Thyroid gland (tissue), 4 donors: ENCODE measurements around the gene BNC1. TPM values are rescaled to one million over a fixed set of nuclear protein-coding genes. Genes with fewer than 3 reads are reported as not detected.

ENCODE experiments used
- DNase-seq, 2 donors: peaks; one replicate each; pipeline ENCODE4 v3.0.0-alpha.2; 2019
- H3K27ac ChIP-seq, 3 donors: fragments of 200-600 bp; sonication (generic); 1 replicate in 2 of 3; 2 replicates in 1 of 3; pipeline ENCODE4 v1.5.1; 2016 to 2019; ENCODE audit warnings: mild to moderate bottlenecking in 1 of 3, moderate library complexity in 1 of 3
- H3K27me3 ChIP-seq: fragments of 200-600 bp; sonication (generic); one replicate; pipeline ENCODE4 v1.5.1; 2019
- H3K36me3 ChIP-seq, 2 donors: fragments of 200-600 bp; sonication (generic); one replicate each; pipeline ENCODE4 v1.5.1; 2016 to 2019
- H3K4me1 ChIP-seq, 2 donors: fragments of 200-600 bp; sonication (generic); one replicate each; pipeline ENCODE4 v1.5.1; 2017 to 2019
- H3K4me3 ChIP-seq, 3 donors: fragments of 200-600 bp; sonication (generic); replicated peaks in 1 of 3; 1 replicate in 2 of 3; 2 replicates in 1 of 3; pipeline ENCODE4 v1.5.1; 2016; ENCODE audit warnings: mild to moderate bottlenecking in 1 of 3
- H3K9me3 ChIP-seq: fragments of 200-600 bp; sonication (generic); one replicate; pipeline ENCODE4 v1.5.1; 2017
- POLR2A ChIP-seq, 2 donors: fragments of 450-650 bp; IDR thresholded peaks; one replicate each; pipeline ENCODE4 v1.6.1; 2017; ENCODE audit warnings: antibody characterized with exemption in 2 of 2, mild to moderate bottlenecking in 2 of 2, moderate library complexity in 1 of 2
- WGBS, 2 donors: methylation state at CpG; one replicate each; pipeline ENCODE4 v1.1.5; 2017; 5-methylcytosine and 5-hydroxymethylcytosine counted together
- intact Hi-C: fragments of 100-400 bp; cut with DNase I; formaldehyde crosslinking; loops from one replicate; pipeline ENCODE4 v1.15.1; 2023
- total RNA-seq, 4 donors: library from RNA; depleted of rRNA; stranded (reverse); fragments of >200 nt; gene quantifications; one replicate each; pipeline ENCODE4 v1.2.3, GENCODE V29; 2016
- TF ChIP-seq, protein P1 (sequence below), 6 experiments: fragments of 200-600 bp in 3 of 6; fragments of 450-650 bp in 3 of 6; sonication (generic) in 3 of 6; IDR thresholded peaks; one replicate each; pipeline ENCODE4 v1.5.1; 2016 to 2019; ENCODE audit warnings: antibody characterized with exemption in 6 of 6, mild to moderate bottlenecking in 2 of 6, inconsistent platforms in 1 of 6, moderate library complexity in 1 of 6

Gene BNC1
- total RNA-seq, 4 donors from 2014 or later: 0.15 to 0.94 (median 0.33) TPM; not detected in 1

DNA sequence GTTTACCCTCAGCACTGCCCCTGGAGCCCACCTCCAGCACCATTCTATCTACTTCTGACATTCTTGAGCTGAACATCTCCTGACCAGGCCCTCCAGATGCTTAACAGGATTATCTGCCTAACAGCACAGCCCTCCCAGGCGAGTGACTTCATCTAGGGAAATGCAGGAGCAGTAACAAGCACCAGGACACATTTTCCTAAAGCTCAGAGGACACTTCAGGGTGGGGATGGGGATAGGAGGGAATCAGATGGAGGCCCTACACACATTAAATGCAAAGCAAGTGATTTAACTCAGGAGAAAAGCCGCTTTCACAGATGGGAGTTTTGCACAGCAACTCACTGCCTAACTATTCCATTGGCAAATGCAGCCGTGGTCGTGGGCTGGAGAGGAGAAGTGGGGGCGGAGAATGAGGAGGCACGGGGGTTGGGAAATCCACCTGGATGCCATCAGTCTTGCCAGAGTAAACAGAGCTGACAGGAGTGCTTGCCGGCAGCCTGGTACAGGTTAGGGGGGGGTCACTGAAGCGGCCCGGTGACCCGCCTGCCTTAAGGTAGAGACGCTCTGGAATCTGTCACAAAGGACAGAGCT is 21.3 kb upstream of the BNC1 start:
- TF ChIP-seq POLR2A (IDR thresholded peaks at IDR 0.05): no peak
- TF ChIP-seq, protein P1, sequence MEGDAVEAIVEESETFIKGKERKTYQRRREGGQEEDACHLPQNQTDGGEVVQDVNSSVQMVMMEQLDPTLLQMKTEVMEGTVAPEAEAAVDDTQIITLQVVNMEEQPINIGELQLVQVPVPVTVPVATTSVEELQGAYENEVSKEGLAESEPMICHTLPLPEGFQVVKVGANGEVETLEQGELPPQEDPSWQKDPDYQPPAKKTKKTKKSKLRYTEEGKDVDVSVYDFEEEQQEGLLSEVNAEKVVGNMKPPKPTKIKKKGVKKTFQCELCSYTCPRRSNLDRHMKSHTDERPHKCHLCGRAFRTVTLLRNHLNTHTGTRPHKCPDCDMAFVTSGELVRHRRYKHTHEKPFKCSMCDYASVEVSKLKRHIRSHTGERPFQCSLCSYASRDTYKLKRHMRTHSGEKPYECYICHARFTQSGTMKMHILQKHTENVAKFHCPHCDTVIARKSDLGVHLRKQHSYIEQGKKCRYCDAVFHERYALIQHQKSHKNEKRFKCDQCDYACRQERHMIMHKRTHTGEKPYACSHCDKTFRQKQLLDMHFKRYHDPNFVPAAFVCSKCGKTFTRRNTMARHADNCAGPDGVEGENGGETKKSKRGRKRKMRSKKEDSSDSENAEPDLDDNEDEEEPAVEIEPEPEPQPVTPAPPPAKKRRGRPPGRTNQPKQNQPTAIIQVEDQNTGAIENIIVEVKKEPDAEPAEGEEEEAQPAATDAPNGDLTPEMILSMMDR (IDR thresholded peaks at IDR 0.05): no peak
- no peaks in the 10 kb centered on the region for H3K36me3 ChIP-seq
- H3K27ac ChIP-seq: no peak overlapping the region
- peak; percentile 60 to 73 for DNase-seq
- H3K4me3 ChIP-seq: no peak overlapping the region
- WGBS, 2 donors: 10 to 18% methylated on average over 11 of the region's 11 CpGs
- no peaks in the 10 kb centered on the region for H3K9me3 ChIP-seq
- H3K4me1 ChIP-seq: peaks cover 9 to 15% of the 10 kb centered on the region in 2 donors
- intact Hi-C loops: no loop called here
- H3K27me3 ChIP-seq: no peaks in the 10 kb centered on the region

DNA sequence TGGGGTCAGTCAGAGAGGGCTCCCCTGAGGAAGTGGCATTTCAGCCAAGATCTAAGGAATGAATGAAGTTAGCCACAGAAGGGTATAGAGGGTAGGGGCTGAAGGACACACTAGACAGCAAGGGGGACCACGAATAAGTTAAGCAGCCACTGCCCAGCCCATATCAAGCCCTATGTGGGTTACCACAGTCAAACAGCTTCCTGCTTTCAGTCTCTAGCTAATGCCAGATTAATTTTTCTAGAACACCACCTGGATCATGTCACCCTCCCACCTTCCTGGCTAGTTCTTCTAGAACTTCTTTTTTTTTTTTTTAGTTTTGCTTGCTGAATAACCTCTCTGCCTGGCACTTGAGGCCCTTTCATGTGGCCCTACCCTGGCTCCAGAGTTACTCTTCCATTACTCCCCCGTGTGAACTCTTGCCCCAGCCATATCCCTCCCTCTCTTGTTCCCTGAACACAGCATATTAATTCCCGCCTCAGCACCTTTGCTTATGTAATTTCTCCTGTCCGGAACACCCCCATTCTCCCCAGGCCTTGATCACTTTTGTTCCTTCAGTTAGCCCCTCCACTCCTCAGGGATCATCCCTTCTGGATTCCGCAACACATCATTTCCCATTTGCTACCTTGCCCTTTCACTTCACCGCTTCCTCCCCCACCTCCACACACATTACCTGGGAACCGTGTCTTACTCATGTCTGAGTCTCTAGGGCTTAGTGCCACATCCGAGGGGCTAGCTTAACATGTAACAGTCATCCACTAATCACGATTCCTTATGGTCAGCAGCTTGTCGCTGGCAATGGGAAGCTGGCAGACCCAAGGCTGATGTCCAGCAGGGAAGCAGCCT is 20.6 kb upstream of the BNC1 start:
- Histone ChIP-seq H3K27me3 (no peaks in the 10 kb centered on the region), H3K4me1 (peaks cover 9 to 15% of the 10 kb centered on the region in 2 donors), H3K4me3 (no peak overlapping the region), H3K9me3 (no peaks in the 10 kb centered on the region), H3K36me3 (no peaks in the 10 kb centered on the region), H3K27ac (no peak overlapping the region)
- WGBS, 2 donors: 55 to 61% methylated on average over 10 of the region's 10 CpGs
- intact Hi-C loops: no loop called here
- DNase-seq: peak in 1 of 2 donors; percentile 42
- TF ChIP-seq, protein P1 (IDR thresholded peaks at IDR 0.05): no peak
- no peak for TF ChIP-seq POLR2A (IDR thresholded peaks at IDR 0.05)

DNA sequence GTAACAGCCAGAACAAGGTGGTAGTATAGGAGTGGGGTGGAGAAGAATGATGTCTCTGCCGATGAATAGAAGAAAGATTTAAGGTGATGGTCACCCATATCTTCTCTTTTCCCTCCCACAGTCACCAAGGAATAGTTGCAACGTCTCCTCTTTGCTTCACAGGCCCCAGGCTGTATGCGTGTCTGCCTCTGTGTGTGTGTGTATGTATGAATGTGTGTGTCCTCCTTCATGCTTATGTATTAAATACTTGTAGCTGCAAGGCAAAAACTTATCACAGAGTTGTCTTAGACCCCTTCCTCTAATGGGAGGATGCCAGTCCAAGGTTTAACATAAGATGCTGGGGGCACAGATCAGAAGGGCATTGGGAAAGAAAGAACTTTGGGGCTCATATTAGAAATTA is 19.1 kb upstream of the BNC1 start:
- no peak overlapping the region for H3K27ac ChIP-seq

GRCh38 chr15:83300826-83301225 is 16.4 kb upstream of the BNC1 start:
- DNase-seq: no peak
- no peaks in the 10 kb centered on the region for H3K9me3 ChIP-seq
- peaks cover 9 to 12% of the 10 kb centered on the region in 2 donors for H3K4me1 ChIP-seq
- 93 to 98% methylated on average over 1 of the region's 1 CpG for WGBS, 2 donors
- H3K36me3 ChIP-seq: no peaks in the 10 kb centered on the region
- intact Hi-C loops: no loop called here
- no peak for TF ChIP-seq POLR2A (IDR thresholded peaks at IDR 0.05)
- TF ChIP-seq, protein P1 (IDR thresholded peaks at IDR 0.05): no peak
- H3K27me3 ChIP-seq: no peaks in the 10 kb centered on the region
- H3K4me3 ChIP-seq: no peak overlapping the region
- H3K27ac ChIP-seq: no peak overlapping the region

More for the DNA sequence above, 19.1 kb upstream of the BNC1 start:
- Histone ChIP-seq H3K27me3 (no peaks in the 10 kb centered on the region), H3K4me1 (peaks cover 9 to 15% of the 10 kb centered on the region in 2 donors), H3K36me3 (no peaks in the 10 kb centered on the region), H3K4me3 (no peak overlapping the region), H3K9me3 (no peaks in the 10 kb centered on the region)
- 83 to 85% methylated on average over 3 of the region's 3 CpGs for WGBS, 2 donors
- no peak for TF ChIP-seq POLR2A (IDR thresholded peaks at IDR 0.05)
- TF ChIP-seq, protein P1 (IDR thresholded peaks at IDR 0.05): no peak
- no peak for DNase-seq
- intact Hi-C loops: no loop called here

- DNase-seq: peak; percentile 73 to 74
Measured at GRCh38 chr15:83299462-83299861, 15.0 kb upstream of the BNC1 start.

More at GRCh38 chr15:83299462-83299861, 15.0 kb upstream of the BNC1 start:
- Histone ChIP-seq H3K36me3 (no peaks in the 10 kb centered on the region), H3K4me1 (no peaks in the 10 kb centered on the region), H3K27me3 (no peaks in the 10 kb centered on the region), H3K27ac (no peak overlapping the region), H3K9me3 (no peaks in the 10 kb centered on the region), H3K4me3 (no peak overlapping the region)
- TF ChIP-seq, protein P1 (IDR thresholded peaks at IDR 0.05): no peak
- TF ChIP-seq POLR2A (IDR thresholded peaks at IDR 0.05): no peak
- intact Hi-C loops: no loop called here
- WGBS, 2 donors: 39 to 53% methylated on average over 3 of the region's 3 CpGs
